GM19043 (cell line): ENCODE data around the gene GLRA2.
"Not testable (repeated sequence)": the region's sequence is repeated elsewhere in the genome, so short reads cannot be mapped to it uniquely, and the experiment has no call there.

Experiments
- ATAC-seq: cut with Tn5 transposase; IDR thresholded peaks from one replicate; pipeline ENCODE4 v1.9.1; 2021; ENCODE audit warnings: low read depth; ENCODE audit not compliant: unreplicated experiment

Gene GLRA2

DNA sequence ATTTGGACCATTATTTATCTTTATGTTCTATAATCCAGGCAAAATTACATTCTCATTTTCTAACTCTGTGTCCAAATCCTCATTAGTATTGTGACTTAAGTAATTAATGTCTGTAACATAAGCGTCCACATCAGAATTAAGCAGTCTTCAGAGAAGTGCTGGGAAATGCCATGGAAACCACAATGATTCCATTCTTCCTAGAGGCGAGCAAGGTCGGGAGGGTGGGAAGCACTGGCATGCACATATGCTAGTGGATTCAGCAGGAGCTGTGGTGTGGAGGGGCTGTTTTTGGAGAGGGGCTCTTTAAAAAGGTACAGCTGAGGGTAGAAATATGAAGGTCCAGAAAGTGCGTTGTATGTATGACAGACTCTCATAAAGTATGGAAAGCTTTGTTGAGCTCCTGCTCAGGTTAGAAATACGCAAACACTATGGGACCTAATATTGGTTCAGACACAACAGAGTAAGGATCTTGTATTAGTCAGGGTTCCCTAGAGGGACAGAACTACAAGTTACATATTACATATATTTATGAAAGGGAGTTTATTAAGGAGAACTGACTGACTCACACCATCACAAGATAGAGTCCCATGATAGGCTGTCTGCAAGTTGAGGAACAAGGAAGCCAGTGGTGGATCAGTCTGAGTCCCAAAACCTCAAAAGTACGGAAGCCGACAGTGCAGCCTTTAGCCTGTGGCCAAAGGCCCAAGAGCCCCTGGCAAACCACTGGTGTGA lies 61.5 kb downstream of the GLRA2 start:
- no peak for ATAC-seq

- no peak for ATAC-seq
Observed at GRCh38 chrX:14591976-14592375, 62.6 kb downstream of the GLRA2 start.

DNA sequence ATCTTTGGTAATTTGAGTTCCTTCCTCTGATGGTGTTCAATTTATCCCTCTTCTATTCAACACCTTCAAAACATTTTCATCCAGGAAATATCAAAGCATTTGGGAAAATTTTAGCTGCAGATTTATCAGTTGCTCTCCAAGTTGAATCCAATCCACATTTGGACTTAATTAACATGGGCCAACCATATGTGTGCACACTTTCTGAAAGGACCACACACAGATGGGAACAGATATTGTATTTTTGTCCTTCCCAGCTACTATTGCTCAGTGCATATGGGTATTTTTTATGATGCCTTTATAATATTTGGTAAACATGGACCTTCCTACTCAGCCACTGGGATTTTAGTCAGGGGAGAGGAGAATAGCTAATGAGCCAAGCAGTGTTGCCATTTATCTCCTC lies 65.2 kb downstream of the GLRA2 start:
- no peak for ATAC-seq

DNA sequence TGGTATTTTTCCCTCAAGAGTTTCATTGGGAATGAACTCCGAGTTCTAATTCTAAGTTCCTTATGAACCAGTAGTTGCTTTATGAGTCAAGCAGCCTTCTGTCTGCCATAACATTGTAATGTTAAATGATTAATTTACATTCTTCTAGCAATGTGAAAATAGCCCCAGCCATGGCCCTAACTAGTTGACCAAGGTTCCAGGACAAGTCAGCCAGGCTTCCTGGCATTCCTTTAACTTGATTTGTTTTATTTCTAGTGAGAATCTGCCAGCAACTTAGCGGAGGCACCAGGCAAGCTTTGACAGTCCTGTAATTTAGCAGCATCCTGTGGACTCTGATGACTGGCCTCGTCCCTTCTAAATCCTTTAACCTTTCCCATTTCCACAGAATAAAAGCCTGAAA lies 69.0 kb downstream of the GLRA2 start:
- no peak for ATAC-seq

DNA sequence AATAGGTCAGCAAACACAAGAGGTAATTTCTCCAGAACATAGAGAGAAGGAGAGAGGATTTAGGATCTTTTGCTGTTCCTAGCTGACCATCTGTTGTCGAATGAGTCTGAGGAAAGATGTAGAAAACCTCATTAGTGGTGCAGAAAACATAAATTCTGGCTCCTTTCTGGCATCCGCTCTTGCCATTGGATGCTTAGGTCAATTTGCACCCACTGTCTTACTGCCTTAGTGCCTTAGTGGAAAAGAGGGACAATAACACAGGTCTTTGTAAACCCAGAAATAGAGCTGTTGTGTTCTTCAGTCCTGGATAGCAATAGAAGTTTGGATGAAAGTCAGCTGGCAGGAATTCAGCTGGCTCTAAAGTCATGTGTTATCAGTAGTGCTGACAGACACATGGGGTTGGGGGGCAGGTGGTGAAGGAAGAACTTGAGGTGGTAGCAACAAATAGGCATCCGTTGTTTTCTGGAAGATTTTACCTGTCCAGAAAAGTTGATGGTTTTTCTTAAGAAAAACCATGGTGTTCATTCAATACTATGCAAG lies 78.2 kb downstream of the GLRA2 start:
- no peak for ATAC-seq

DNA sequence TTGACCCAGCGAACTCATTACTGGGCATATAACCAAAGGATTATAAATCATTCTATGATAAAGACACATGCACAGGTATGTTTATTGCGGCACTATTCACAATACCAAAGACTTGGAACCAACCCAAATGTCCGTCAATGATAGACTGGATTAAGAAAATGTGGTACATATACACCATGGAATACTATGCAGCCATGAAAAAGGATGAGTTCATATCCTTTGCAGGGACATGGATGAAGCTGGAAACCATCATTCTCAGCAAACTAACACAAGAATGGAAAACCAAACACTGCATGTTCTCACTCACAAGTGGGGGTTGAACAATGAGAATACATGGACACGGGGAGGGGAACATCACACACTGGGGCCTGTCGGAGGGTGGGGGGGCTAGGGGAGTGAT lies 83.1 kb downstream of the GLRA2 start:
- ATAC-seq: not testable (repeated sequence)

DNA sequence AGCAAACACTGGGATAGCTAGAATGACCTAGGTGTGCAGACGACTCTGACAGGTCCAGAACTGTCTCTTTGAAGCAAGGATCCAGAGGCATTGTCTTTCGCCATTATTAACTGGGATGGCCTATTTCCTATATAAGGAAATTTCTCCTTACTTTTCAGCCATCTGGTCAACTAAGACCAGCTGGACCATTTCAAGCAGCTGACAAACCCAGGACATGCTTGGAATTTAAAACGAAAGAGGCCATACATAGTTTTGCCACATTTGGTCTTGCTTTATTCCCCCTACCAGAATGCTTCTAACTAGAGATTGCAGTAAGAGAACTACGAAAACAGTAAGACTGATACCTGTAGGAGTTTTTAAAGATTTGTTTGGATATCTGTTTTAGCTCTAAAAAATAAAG lies 87.0 kb downstream of the GLRA2 start:
- no peak for ATAC-seq

DNA sequence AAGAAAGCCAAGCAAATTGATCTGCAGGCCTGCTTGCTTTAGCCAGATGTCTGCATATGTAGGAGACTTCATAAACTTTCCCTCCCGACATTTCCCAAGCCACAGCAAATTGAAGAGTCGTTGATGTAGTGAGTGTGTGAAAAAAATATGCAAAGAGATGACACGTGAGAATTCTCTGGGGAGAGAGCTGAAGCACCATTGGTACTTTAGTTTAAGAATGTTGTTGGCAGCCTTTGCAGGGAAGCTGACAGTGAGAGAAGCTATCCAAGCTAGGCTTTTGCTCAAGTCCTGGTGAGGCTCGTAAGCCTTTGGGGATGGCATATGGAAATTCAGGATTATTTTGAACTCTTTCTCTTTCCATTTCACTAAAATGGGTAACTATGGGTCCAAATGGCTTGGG lies 87.5 kb downstream of the GLRA2 start:
- no peak for ATAC-seq

DNA sequence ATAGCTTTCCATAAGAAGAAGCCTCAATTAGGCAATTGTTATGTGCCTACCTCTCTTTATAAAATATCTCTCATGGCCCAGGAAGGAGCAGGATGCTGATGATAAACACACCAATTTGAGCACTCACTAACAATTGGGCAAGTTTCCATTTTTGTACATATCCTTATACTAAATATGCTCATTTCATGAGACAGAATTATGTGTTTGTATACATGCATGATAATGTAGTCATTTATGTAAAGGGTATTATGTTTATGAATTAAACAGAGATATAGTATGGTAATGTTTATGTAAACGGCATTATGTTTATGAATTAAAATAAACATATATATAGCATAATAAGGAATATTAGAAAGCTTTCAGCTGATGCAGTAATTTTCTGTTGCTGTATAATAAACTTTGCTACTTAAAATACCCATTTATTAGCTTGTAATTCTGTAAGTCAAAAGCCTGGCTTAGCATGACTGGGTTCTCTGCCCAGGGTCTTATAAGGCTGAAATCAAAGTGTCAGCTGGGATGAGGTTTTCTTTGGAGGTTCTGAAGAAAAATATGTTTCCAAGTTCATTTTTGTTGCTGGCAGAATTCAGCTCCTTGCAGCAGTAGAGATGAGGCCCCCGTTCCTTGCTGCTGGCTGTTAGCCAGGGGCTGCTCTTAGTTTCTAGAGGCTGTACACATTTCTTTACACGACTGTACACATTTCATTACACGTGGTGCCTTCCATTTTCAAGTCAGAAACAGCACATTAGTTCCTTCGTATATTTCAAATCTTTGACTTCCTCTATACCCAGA lies 89.0 kb downstream of the GLRA2 start:
- ATAC-seq: no peak

- ATAC-seq: no peak
Observed at GRCh38 chrX:14630733-14631132, 101.4 kb downstream of the GLRA2 start.

- ATAC-seq: no peak
Observed at GRCh38 chrX:14641681-14642655, 112.6 kb downstream of the GLRA2 start.

- ATAC-seq: no peak
Observed at GRCh38 chrX:14660970-14661369, 131.6 kb downstream of the GLRA2 start.

DNA sequence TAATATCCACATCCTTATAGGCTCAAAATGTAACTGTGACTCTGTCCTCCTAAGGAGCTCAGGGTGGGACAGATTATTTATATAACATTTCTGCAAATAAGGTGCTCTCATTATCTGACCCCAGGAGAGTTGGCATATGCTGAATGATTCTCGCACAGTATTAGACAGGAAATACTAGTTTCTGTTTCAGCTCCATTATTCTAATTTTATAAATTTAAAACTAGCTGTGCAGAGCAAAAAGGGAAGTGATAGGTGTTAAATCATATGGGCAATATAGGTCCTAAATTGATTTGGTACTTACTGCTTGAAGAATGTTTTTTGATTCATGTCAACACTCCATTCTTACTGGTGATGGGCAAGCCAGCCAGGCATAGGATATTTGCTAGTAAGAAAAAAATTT lies 141.5 kb downstream of the GLRA2 start:
- ATAC-seq: peak; percentile 61

DNA sequence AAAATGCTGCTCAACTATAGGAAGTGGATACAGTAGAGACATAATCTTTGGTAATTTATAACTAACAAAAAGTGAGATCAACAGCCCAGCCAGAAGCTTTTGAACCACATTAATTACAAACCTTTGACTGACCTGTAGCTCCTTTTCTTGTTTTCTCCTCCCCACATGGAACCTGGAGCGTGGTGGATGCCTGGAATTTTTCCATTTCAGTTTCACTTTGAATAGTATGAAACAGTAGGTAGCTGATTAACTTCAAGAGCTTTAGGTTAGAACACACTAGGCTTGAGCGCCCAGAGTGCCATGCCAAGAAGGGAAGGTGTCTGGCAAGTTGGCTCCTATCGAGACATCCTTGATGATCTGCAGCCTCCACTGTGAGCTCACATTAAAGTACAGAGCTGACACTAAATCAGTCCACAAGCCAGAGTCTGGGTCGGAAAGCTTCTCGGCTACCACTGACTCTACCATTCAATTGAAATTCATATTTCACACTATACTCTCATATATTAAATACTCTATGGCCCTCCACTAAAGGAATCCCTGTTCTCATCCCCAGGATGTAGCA lies 143.4 kb downstream of the GLRA2 start:
- ATAC-seq: no peak

GRCh38 chrX:14673236-14673635 lies 143.9 kb downstream of the GLRA2 start:
- no peak for ATAC-seq

DNA sequence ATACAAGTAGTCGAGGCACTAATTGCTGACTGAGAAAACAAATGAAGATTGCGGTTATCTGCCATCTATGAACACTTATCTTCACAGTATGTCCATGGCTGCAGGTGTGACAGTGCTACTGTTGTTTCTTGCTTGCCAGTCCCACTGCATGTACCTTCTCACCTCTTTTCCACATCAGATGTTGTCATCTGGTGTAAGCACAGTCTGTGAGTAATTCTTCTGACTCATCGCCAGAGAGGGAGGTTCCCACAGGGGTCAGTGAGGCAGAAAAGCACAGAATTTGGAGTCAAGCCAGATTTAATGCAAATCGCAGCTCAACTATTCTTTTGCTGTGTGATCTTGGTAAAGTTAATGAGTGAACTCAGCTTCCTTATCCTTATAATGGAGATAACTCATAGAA lies 144.4 kb downstream of the GLRA2 start:
- ATAC-seq: peak; percentile 91

DNA sequence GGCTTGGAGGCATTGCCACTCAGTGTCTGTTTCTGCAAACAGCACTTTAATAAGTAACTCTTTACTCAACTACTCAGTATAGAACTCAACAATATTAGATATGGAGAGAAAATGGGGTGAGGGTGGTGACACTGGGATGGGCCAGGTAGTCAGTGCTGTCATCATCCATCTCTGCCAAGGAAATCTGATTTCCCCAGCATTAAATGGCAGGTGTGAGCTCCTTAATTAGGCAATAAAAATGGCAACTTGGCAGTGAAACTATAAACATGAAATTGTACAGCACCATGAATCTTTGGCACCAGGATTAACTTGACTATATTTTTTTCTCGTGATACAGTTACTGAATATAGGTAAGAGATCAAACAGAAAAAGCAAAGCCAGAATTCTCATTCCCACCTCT lies 146.2 kb downstream of the GLRA2 start:
- no peak for ATAC-seq

- no peak for ATAC-seq
Observed at GRCh38 chrX:14676431-14676830, 147.1 kb downstream of the GLRA2 start.

- not testable (repeated sequence) for ATAC-seq
Observed at GRCh38 chrX:14688331-14688730, 159.0 kb downstream of the GLRA2 start.

- no peak for ATAC-seq
Observed at GRCh38 chrX:14690553-14690952, 161.2 kb downstream of the GLRA2 start.
